ENCODE results near the gene CEND1.

DNA sequence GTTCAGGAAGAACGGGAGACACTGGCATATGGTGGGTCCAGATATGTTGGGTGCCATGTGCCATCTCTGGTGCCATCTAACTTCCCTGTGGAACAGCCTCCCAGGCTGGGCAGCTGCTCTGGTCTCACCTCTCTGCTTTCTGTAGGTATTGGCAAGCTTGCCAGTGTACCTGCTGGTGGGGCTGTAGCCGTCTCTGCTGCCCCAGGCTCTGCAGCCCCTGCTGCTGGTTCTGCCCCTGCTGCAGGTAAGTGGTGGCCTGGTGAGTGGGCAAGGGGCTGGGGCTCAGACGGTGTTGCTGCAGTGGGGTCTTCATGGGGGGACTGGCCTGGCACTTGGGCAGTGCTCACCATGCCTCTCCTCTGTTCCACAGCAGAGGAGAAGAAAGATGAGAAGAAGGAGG is 22.5 kb upstream of the CEND1 start:
- TF ChIP-seq, protein P1, sequence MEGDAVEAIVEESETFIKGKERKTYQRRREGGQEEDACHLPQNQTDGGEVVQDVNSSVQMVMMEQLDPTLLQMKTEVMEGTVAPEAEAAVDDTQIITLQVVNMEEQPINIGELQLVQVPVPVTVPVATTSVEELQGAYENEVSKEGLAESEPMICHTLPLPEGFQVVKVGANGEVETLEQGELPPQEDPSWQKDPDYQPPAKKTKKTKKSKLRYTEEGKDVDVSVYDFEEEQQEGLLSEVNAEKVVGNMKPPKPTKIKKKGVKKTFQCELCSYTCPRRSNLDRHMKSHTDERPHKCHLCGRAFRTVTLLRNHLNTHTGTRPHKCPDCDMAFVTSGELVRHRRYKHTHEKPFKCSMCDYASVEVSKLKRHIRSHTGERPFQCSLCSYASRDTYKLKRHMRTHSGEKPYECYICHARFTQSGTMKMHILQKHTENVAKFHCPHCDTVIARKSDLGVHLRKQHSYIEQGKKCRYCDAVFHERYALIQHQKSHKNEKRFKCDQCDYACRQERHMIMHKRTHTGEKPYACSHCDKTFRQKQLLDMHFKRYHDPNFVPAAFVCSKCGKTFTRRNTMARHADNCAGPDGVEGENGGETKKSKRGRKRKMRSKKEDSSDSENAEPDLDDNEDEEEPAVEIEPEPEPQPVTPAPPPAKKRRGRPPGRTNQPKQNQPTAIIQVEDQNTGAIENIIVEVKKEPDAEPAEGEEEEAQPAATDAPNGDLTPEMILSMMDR (IDR thresholded peaks at IDR 0.05; ENCODE audit: poor library complexity): no peak
- TF ChIP-seq EZH2phosphoT487 (IDR thresholded peaks at IDR 0.05; ENCODE audit: low read depth, severe bottlenecking, unreplicated experiment): no peak

All from hepatocyte (in vitro differentiated cells).